Jurkat, Clone E6-1 (cell line): ENCODE results near the gene EGFLAM.
A peak's percentile ranks its signal among the peaks of the same experiment; 100 is the strongest.
"Not testable (repeated sequence)": the region's sequence is repeated elsewhere in the genome, so short reads cannot be mapped to it uniquely, and the experiment has no call there.

Experiments used
- DNase-seq: peaks from one replicate; pipeline ENCODE4 v3.0.0-alpha.2; 2011; ENCODE audit warnings: low read depth, low spot score
- H3K4me3 ChIP-seq: 2 replicates; pipeline ENCODE4 v1.5.1; 2011; ENCODE audit warnings: mild to moderate bottlenecking, low read length, control low read depth, moderate library complexity

EGFLAM gene

DNA sequence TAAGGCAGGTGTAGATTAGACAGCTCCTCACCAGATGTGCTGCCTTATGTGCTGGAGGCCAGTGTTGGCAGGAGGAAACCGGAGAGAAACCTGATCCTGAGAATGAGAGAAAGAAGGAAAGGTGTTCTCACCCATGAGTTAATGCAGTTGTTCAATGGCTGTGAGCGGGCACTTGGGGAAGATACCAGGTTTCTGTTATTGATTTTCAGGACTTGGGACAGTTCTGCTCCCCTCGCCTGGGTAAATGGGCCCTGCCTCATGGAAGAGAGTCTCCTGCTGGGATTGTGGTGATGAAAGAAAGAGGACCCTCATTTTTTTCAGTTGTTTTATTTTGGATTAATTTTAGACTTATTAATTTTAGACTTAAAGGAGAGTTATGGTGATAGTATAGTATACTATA, 59.5 kb downstream of the EGFLAM start:
- DNase-seq = no peak
- H3K4me3 ChIP-seq = no peak overlapping the region

DNA sequence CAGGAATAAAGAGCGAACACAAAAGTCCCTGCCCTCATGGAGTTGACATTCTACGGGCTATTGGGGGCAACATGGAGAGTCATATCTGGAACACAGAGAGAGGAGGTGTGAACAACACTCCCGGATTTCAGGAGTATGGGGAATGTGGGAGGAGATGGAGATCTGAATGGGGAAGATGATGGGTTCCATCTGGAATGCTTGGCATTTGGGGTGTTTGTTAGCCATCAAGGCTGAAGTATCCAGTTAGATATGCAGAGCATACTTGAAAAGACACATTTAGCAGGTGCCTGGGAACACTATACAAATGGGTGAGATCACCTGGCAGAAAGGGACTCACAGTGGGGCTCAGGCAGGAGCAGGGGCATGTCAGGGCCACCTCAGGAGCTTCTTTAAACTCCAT, 61.1 kb downstream of the EGFLAM start:
- DNase-seq = no peak
- H3K4me3 ChIP-seq = no peak overlapping the region

DNA sequence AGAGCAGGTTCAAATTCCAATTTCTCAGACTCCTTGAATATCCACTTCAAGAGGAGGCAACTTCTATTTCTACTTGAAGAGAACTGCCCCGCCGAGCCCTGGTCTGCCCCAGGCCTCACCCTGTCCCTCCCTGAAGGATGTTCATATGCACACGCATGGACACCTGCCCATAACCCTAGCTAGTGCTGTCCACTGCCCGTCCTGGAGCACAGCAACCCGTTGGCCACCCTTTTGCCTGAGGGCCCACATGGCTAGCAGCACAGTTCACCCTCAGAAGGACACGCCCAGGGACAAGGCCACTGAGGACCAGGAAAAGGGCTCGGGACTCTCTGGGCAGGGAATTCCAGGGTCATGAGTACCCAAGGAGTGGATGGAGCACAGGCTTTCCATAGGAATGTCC, 63.6 kb downstream of the EGFLAM start:
- no peak for DNase-seq
- no peak overlapping the region for H3K4me3 ChIP-seq

DNA sequence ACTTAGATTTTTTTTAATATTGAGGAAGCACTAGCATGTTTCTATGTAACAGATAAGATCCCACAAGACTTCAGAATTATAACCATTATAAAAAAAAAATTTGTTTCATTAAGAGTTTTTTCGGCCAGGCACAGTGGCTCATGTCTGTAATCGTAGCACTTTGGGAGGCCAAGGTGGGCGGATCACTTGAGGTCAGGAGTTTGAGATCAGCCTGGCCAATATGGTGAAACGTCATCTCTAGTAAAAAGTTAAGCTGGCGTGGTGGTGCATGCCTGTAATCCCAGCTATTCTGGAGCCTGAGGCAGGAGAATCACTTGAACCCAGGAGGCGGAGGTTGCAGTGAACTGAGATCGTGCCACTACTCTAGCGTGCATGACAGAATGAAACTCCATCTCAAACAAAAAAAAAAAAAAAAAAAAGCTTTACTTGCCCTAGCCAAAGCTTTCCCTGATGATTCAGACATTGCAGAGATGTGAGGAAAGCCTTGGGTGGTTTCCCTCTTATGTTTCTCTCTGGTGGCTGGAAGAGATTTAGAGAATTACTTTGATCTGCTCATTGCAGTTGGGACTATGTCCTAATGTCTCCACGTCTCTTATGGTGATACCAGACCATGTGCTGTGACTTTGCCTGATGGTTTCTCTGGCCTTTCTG, 65.4 kb downstream of the EGFLAM start:
- no peak for DNase-seq
- no peak overlapping the region for H3K4me3 ChIP-seq

DNA sequence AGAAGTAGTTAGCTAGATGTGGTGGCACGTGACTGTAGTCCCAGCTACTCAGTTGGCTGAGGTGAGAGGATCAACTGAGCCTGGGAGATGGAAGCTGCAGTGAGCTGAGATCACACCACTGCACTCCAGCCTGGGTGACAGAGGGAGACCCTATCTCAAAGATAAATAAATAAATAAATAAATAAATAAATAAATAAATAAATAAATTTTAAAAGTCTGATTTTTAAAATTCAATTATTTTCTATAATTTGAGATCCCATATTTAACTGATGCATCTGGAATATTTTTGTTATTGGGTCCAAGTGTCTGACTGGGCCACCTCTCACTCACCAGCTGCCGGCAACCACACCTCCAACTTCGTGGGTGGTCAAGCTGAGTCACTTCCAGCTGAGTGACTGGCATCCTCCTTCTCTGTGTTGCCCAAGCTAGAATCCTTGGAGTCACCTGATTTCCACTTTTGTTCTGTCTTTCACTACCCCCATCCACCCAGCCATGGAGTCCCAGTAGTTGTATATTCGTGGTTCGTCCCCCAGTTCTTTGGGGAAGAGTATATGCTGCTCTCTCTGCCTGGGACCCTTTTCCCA, 70.9 kb downstream of the EGFLAM start:
- H3K4me3 ChIP-seq = no peak overlapping the region
- no peak for DNase-seq

- no peak for DNase-seq
Observed at GRCh38 chr5:38330207-38330606, 71.8 kb downstream of the EGFLAM start.

GRCh38 chr5:38331831-38332230, 73.5 kb downstream of the EGFLAM start:
- H3K4me3 ChIP-seq = no peak overlapping the region
- no peak for DNase-seq

More at GRCh38 chr5:38330207-38330606, 71.8 kb downstream of the EGFLAM start:
- no peak overlapping the region for H3K4me3 ChIP-seq

GRCh38 chr5:38333181-38333580, 74.8 kb downstream of the EGFLAM start:
- not testable (repeated sequence) for H3K4me3 ChIP-seq, DNase-seq

DNA sequence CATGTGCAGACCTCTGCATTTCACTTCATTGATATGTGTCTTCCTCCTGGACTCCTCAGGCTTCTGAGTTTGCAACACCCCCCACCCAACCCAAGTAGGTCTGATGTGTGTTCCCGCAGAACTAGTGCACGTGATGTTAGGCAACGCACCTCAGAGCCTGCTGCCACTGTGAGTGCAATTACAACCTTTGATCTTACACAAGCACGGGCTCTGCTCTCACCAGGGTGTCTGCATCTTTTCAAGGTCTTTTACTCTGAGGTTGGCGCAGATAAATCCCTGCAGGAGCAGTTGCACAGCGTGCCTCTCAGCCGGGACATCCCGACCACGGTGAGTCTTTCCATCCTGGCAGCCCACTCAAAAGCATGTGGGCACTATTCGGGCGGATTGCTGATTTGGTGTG, 80.1 kb downstream of the EGFLAM start:
- no peak overlapping the region for H3K4me3 ChIP-seq
- peak; percentile 73 for DNase-seq

DNA sequence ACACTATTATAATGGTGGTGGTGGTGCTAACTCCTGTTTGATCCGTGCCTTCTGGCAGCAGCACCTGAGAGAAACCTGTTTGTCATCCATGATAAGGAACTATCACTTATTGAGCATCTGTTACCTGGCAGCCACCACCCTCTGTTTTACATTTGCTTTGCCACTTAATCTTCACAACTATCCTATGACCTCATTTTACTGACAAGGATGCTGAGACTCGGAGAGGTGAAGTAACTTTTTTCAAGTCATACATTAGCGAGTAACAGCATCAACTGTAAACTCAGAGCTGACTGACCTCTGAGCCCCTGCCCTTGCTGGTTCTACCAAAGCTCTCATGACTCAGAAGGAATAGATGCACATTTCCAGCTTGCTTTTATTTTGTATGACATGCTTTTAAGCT, 81.1 kb downstream of the EGFLAM start:
- no peak overlapping the region for H3K4me3 ChIP-seq
- no peak for DNase-seq

GRCh38 chr5:38341056-38341455, 82.7 kb downstream of the EGFLAM start:
- DNase-seq = no peak

DNA sequence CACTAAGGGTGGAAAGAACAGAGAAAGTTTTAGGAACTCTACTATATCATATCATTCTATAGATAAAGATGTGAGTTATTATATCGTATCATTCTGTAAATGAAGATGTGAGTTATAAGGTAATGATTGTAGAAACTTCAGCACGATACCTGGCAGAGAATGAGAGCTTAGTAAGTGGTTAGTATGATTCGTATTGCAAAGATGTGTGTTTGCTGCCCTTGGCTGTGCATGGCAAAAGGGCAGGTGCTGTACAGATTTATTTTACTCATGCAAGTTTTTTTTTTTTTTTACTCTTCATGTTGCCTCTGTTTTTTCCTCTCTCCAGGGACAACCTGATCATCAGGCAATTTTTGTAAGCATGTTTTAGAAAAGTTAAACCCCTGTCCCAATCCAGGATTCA, 83.3 kb downstream of the EGFLAM start:
- no peak overlapping the region for H3K4me3 ChIP-seq
- DNase-seq = no peak

More at GRCh38 chr5:38341056-38341455, 82.7 kb downstream of the EGFLAM start:
- H3K4me3 ChIP-seq = no peak overlapping the region

DNA sequence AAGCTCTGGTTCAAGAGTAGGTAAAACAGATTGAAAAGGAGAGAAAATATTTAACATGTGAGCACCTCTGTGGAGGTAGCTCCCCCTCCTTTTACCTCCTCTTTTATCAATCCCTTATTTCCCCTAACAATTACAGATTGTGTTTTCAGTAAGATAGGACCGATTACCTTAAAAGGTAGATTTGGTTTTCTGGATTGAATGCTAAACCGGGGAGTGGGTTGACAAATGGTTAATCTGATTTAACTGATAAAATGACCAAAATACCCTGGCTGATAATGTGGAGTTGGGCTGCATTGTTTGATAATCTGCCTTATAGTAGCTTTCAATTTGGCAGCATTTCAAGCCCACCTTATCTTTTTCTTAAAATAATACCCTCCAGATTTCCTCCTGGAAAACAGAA, 83.9 kb downstream of the EGFLAM start:
- no peak overlapping the region for H3K4me3 ChIP-seq
- DNase-seq = no peak

DNA sequence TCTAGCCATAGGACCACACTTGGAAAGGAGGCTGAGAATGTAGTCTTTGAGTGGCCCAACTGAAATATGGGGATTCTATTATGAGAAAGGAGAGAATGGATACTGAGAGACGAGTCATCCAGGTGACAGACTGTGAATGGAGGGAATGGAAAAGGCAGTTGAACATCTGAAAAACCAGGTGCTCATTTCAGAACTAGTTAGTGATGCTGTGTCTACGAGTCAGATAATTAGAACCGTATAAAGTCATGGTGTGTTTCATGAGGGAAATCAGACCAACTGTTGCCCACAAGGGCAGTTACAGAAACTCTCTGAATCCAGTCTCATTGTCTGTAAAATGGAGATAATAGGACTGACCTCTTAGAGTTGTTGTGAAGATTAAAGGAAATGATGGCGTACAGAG, 86.5 kb downstream of the EGFLAM start:
- no peak for DNase-seq
- H3K4me3 ChIP-seq = no peak overlapping the region

- no peak overlapping the region for H3K4me3 ChIP-seq
- DNase-seq = no peak
Observed at GRCh38 chr5:38346593-38346992, 88.2 kb downstream of the EGFLAM start.

- H3K4me3 ChIP-seq = no peak overlapping the region
- DNase-seq = no peak
Observed at GRCh38 chr5:38347040-38347763, 88.8 kb downstream of the EGFLAM start.

- no peak for DNase-seq
- no peak overlapping the region for H3K4me3 ChIP-seq
Observed at GRCh38 chr5:38347896-38348295, 89.5 kb downstream of the EGFLAM start.

DNA sequence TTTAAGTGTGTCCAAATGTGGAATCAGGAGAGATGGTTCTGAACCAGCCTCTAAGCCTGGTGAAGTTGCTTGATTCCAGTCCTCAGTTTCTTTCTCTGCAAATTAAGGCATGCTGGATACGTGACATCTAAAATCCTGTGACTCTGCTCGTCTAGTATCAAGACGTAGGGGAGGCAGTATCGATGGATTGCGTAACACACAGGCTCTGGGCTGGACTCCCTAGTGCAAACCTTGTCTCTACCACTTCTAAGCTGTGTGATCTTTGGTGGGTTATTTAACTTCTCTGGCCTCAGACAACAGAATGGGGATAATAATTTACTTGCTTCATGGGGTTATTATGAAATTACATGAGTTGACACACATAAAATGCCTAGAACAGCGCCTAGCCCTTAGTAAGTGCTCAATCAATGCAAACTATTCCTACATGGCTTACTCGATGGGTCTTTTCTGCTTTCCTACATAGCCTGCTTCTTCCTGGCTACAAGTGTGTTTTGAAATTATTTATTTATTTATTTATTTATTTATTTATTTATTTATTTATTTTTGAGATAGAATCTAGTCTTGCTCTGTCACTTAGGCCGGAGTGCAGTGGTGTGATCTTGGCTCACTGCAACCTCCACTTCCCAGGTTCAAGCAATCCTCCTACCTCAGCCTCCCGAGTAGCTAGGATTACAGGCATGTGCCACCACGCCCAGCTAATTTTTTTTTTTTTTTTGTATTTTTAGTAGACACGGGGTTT, 102.1 kb downstream of the EGFLAM start:
- H3K4me3 ChIP-seq = no peak overlapping the region
- no peak for DNase-seq

- DNase-seq = no peak
- H3K4me3 ChIP-seq = no peak overlapping the region
Observed at GRCh38 chr5:38362713-38363112, 104.4 kb downstream of the EGFLAM start.

- H3K4me3 ChIP-seq = no peak overlapping the region
- no peak for DNase-seq
Observed at GRCh38 chr5:38364825-38365224, 106.5 kb downstream of the EGFLAM start.
